CD4-positive, alpha-beta T cell treated with Interleukin-6 for 4 hours (primary cell): ENCODE data around the gene RGS13.

Experiments
- DNase-seq: peaks from one replicate; pipeline ENCODE4 v3.0.0-alpha.2; 2020; ENCODE audit warnings: mixed read lengths

RGS13 gene, protein sequence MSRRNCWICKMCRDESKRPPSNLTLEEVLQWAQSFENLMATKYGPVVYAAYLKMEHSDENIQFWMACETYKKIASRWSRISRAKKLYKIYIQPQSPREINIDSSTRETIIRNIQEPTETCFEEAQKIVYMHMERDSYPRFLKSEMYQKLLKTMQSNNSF

DNA sequence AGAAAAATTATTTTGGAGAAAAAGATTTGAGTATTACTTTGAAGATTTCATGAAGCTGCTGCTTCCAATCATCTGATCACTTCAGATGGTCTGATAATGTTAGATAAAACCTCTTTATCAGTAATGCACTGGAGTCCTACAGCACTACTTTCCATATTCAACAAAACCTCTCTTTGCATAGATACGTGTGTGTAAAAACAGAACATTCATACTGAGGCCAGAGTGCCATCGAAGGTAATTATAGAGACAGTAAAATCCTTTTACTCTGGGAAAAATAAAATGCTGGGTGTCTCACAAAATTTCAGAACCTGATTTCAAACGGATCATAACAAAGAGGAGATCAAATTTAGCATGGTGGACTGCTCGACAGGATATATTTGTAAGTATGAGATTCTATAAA is at the start of gene RGS13:
Gene RGS13 (plus strand): TSS at position 209 of the 400 bp plus-strand sequence. CDS start 8,188 bp downstream, outside the sequence.
- no peak for DNase-seq

- no peak for DNase-seq
Measured at GRCh38 chr1:192587386-192588266, 48.3 kb upstream of the RGS13 start.

DNA sequence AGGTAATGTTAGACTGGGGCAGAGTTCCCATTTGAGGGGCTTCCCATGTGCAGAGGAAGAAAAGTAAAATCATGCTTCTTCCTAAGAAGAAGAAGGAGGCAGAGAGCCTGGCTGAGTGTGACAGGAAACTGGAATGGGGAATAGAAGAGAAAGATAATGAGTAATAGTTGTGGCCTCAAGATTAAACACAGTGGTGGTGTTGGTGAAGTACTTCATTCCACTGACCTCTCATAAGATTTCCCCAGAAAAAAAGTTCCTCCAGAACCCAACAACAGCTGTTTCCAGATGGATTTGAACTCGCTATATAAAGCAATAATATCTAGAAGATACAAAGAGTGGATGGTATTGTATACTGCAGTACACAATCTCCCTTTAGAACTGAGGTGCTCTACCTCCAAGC is 47.4 kb upstream of the RGS13 start:
- DNase-seq, result no peak

DNA sequence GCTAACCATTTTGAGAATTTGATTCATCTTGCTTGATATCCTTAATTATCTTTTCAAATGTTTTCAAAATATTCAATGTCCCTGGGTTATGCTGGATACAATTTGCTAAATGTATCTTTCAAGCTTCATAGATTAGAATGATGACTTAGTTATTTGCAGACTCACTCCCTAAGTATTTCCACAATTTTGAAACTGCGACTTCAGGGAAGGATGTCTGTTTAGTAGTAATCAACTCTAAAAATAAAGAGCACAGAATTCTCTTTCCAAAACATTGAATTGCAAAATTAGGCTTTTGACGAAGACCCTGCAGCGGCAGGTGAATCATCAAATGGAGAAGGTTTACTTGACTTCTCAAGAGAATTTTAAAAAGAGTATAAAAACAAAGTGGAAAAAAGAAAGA is 46.1 kb upstream of the RGS13 start:
- DNase-seq, result no peak

GRCh38 chr1:192592517-192592916 is 43.4 kb upstream of the RGS13 start:
- no peak for DNase-seq

DNA sequence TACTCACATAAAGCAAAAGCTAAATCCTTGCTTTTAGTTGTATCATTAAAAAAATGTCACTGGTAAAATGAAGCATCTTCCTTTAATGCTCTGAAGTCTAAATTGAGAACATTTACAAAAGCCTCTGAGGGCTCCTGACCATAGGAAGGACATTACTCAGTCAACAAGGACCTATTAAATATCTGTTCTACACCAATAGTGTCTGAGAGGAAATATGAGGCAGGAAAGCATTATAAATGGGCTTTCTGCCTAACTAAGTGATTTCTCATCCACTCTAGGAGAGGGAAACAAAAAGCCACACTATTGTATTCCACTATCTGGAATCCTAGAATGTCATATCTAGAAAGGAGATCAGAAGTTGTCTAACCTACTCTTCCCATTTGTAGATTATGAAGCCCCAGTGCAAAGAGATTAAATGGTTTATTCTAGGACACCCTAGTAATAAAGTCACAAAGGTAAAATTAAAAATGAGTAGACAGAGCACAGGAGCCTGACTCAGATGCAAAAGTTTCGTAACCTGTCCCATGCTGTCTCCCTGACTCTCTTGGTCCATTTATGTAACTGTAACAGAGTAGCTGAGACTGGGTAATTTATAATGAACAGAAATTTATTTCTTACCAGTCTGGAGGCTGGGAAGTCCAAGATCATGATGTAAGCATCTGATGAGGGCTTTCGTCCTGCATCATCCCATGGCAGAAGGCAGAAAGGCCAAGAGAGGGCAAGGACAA is 42.8 kb upstream of the RGS13 start:
- no peak for DNase-seq

DNA sequence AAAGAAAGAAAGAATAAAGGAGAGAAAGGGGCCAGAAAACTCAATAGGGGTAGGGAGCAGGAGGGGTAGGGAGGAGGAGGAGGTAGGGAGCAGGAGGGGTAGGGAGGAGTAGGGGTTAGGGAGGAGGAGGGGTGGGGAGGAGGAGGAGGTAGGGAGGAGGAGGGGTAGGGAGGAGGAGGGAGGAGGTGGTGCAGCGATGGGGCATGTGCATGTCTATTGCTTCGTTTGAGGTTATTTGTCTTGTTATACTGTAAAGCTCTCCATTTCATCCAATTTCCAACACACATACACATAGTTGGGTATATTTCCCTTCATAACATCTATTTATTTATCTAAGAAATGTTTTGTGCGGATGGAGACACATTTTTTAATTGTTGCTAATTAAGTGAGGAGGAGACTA is 40.6 kb upstream of the RGS13 start:
- no peak for DNase-seq

GRCh38 chr1:192598589-192598988 is 37.4 kb upstream of the RGS13 start:
- DNase-seq, result no peak

- no peak for DNase-seq
Measured at GRCh38 chr1:192600275-192600674, 35.7 kb upstream of the RGS13 start.

DNA sequence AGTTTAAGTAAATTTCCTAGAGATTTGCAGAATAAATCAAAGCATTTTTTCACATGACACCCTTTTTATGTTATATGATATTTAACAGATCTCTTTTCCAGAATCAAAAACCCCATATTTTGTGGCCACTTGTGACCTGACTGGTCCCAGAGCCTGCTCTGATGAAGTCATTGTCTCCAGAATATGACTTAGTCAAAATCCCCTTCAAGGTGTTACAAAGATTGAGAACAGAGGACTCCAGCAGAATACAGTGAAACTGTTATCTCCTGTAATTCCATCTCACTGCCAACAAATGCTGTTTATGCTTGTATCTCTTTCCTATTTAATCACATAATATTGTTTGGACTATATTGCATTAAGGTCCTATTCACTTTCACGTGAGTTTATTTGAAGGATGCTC is 34.8 kb upstream of the RGS13 start:
- DNase-seq, result no peak

GRCh38 chr1:192601567-192601966 is 34.4 kb upstream of the RGS13 start:
- DNase-seq, result no peak

- DNase-seq, result no peak
Measured at GRCh38 chr1:192602757-192603156, 33.2 kb upstream of the RGS13 start.

DNA sequence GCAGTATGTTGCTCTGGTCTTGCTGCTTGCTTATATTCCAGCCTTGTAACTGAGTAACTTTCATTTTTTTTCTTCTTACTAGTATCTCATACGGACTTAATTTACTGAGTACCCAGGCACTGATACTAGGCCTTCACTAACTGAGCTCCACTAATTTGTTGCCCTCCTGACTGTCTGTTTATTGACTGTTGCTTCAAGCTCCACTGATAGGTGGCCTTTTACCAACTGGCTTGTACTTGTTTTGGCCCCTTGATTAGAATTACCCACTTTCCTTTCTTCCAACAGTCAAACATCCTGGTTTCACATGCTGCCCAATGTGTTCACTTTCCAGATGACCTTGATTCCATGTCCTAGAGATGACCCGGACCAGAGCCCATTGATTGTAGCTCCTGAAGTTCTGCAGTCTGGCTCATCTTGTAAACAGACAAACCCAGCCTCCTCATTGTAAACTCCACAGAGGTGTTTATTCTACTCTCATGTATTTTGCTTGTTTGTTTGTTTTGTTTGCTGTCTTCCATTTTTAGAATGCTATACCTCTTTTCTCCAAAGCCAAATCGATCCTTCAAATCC is 32.6 kb upstream of the RGS13 start:
- DNase-seq, result no peak

DNA sequence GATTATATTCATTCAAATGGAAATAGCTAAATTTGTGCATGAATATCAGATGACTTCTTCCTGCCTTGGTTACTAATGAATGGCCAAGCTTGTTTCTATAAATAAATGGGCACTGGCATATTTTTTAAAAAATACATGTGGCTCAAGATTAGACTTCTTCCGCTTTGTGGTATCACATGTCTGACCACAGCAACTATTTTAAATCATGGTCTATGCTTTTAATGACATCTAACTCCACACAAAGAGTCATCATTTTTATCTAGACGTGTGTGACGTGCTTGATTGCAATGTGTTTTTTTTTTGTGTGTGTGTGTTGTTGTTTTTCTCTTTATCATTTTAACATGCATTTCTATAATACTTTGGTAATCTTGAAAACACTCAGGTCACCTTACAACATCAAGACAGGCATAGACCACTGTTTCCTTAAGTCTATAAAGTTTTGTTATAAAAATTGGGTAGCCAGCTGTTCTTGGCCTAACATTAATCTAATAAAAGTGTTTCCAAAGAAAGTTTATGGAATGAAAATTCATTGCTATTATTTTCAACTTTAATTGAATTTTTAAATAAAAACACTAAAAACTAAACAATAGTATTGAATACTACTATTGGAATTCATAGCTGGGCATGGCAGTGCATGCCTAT is 30.8 kb upstream of the RGS13 start:
- DNase-seq, result no peak

DNA sequence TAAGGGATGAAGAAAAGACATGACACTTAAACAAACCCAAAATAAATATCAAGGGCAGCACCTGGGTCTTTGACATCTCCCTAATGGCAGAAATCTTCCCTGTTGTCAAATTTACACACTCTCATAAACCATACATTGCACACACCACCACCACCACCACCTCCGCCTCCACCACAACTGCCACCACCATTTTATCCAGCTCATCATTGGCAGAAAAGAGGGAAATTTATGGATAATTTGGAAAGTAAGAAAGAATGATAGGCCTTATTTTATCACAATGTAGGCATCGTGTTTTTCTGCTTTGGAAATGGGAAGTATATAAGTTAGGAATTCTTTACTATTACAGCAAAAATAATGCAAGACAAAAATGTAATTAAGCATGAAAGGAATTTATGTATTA is 27.3 kb upstream of the RGS13 start:
- no peak for DNase-seq

GRCh38 chr1:192609110-192610079 is 26.6 kb upstream of the RGS13 start:
- DNase-seq, result peak; percentile 71

DNA sequence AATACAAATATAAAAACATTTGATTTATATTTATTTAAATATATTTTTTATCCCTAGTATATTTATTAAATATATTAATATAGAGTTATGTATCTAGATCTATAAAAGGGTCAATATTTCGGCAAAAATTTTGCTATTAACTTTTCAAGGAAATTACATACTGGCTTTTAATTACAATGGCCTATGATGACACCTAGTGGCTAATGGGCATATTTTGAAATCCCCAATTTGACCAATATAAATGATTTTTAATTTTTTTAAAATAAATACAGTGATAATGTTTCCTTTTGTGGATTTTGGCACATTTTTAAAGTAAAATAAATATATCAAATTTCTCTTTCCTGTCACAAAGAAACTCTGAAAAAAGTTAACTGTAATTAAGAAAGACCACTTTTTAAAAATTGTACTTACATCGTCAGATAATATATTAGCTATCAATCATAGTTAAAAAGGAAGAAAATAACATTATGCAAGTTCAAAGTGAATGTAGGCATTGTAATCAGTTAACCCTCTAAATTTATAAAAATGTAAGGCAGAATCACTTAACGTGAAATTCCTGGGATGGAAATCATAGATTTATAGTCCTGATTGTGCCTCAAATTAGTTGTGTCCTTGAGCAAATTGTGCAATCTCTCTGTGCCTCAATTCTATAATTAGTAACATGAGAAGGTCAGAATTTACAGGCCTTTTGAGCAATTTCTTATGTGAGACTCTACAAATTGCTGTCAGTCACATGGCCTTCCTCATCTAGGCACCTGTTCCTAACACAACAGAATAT is 25.6 kb upstream of the RGS13 start:
- no peak for DNase-seq

- DNase-seq, result no peak
Measured at GRCh38 chr1:192615055-192615454, 20.9 kb upstream of the RGS13 start.

DNA sequence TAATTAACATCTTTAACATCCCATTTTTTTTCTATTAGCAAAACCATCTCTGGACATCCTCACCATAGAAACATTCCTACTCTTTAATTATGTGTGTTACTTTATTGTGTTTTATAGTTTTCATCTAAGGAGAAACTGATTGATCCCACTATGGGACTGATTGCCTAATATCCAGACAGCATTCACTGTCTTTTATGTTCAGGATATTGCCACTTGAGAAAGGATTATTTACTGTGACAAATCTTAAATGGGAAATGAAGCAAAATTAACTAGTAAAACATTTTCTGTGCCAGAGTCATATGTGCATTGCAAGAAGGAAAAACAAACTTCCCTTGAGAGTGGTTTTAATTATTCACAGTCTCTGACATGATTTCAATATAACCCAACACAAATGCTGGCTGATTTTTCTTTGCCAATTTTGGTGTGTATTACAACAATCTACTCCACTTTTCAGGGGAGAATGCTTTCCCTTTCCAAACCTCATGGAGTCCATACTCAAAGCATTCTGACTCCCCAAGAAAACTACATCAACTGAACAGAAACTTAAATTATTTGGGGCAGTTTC is 15.8 kb upstream of the RGS13 start:
- no peak for DNase-seq

- DNase-seq, result no peak
Measured at GRCh38 chr1:192626366-192627179, 9.4 kb upstream of the RGS13 start.
